ENCODE data around the gene TM7SF2. TPM values are rescaled to one million over a fixed set of nuclear protein-coding genes. Genes with fewer than 3 reads are reported as not detected.

TM7SF2 gene
- total and polyA plus RNA-seq, 2 donors (not counting 1 experiment from before 2014, with no cell fraction given), result 23.9 to 28.5 TPM

DNA sequence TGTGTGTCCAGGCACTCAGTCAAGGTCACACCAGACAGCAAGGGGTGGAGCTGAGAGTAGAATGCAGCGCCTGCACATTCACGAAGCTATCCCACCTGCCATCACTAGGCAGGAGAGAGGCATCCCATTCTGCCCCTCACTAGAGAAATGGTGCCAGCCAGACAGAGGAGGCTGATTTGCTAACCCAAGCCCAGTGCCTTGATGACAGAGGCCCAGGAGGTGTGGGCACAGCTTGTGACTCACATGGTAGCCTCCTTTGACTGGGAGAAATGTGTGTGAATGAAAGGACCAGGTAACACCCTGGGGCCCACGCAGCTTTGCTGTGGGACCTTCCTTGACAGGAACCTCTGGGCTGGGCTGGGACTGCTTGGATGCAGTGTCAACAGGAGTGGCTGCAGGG, 48.1 kb upstream of the TM7SF2 start:
- Mint-ChIP-seq H3K4me1 (no peaks in the 10 kb centered on the region), H3K4me3 (no peak overlapping the region), H3K27ac (no peak overlapping the region), H3K9me3 (ENCODE audit: insufficient read depth) (no peaks in the 10 kb centered on the region), H3K27me3 (no peaks in the 10 kb centered on the region)
- ChIA-PET POLR2A (no interaction called here), CTCF (interaction anchor here (0.5 to 0.6 kb wide), 2 partner anchors 25 to 240 kb away, joined by 3 to 4 read pairs; no protein-coding TSS in a partner anchor)
- Histone ChIP-seq H3K4me3 (ENCODE audit: control extremely low read depth in 1 of 5, extremely low read depth in 1 of 5, insufficient read depth in 1 of 5, low read depth in 2 of 5, low read length in 4 of 5) (no peak overlapping the region), H3K9me3 (ENCODE audit: control extremely low read depth in 1 of 3, control insufficient read depth in 2 of 3, insufficient read depth in 1 of 3, low read length in 2 of 3) (peaks cover 0 to 3% (median 0%) of the 10 kb centered on the region in 3 donors), H3K79me2 (ENCODE audit: control insufficient read depth, insufficient read depth, low read length) (no peaks in the 10 kb centered on the region), H2AFZ (ENCODE audit: insufficient read depth, low read depth, low read length, poor library complexity, severe bottlenecking) (no peak overlapping the region), H3K36me3 (replicated peaks in 1 of 2; ENCODE audit: control extremely low read depth in 1 of 2, control insufficient read depth in 1 of 2, extremely low read depth in 1 of 2, insufficient read depth in 2 of 2, low read length in 1 of 2) (no peaks in the 10 kb centered on the region), H3K27ac (ENCODE audit: low read length in 2 of 2) (no peak overlapping the region), H3K4me2 (replicated peaks; ENCODE audit: low read depth, low read length, poor library complexity, severe bottlenecking) (no peak overlapping the region), H3K27me3 (replicated peaks in 1 of 4; ENCODE audit: control extremely low read depth in 1 of 4, control insufficient read depth in 3 of 4, insufficient read depth in 4 of 4, low read length in 3 of 4) (no peaks in the 10 kb centered on the region), H3K4me1 (ENCODE audit: control insufficient read depth in 2 of 2, insufficient read depth in 2 of 2, low read length in 2 of 2) (no peaks in the 10 kb centered on the region), H4K20me1 (ENCODE audit: control insufficient read depth, insufficient read depth, low read length, poor library complexity, severe bottlenecking) (no peaks in the 10 kb centered on the region), H3K9ac (ENCODE audit: low read length) (no peak overlapping the region)
- intact Hi-C loops (cut with micrococcal nuclease), result no loop called here
- 75% methylated on average over 1 of the region's 3 CpGs for WGBS (ENCODE audit: insufficient coverage)
- TF ChIP-seq EZH2 (IDR thresholded peaks at IDR 0.05; ENCODE audit: borderline replicate concordance, insufficient read depth, low read depth, low read length, poor library complexity, severe bottlenecking) (no peak), CTCF (IDR thresholded peaks at IDR 0.05) (no peak)
- ATAC-seq (ENCODE audit: low read depth), result no peak
- no peak for DNase-seq

DNA sequence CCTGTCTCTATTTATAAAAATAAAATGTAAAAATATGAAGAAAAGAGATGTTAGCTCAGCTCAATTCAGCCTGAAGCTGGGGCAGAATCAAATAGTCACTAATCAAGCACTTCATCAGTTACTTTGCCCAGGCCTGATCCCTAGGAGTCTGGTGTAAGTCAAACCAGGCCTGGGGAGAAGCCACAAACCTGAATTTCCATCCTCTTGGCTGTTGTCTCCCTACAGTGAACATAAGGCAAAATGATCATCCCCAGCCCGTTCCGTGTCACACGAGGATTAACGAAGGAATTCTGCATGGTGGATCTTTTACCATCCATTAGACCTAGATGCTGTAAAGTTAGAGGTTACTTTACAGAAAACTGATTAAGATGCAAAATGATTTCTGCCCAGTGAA, 46.8 kb upstream of the TM7SF2 start:
- Histone ChIP-seq H3K27ac (ENCODE audit: low read length in 2 of 2) (no peak overlapping the region), H3K4me1 (ENCODE audit: control insufficient read depth in 2 of 2, insufficient read depth in 2 of 2, low read length in 2 of 2) (no peaks in the 10 kb centered on the region), H4K20me1 (ENCODE audit: control insufficient read depth, insufficient read depth, low read length, poor library complexity, severe bottlenecking) (no peaks in the 10 kb centered on the region), H3K9me3 (ENCODE audit: control extremely low read depth in 1 of 3, control insufficient read depth in 2 of 3, insufficient read depth in 1 of 3, low read length in 2 of 3) (peaks cover 0 to 3% (median 0%) of the 10 kb centered on the region in 3 donors), H3K36me3 (replicated peaks in 1 of 2; ENCODE audit: control extremely low read depth in 1 of 2, control insufficient read depth in 1 of 2, extremely low read depth in 1 of 2, insufficient read depth in 2 of 2, low read length in 1 of 2) (no peaks in the 10 kb centered on the region), H3K27me3 (replicated peaks in 1 of 4; ENCODE audit: control extremely low read depth in 1 of 4, control insufficient read depth in 3 of 4, insufficient read depth in 4 of 4, low read length in 3 of 4) (no peaks in the 10 kb centered on the region), H3K79me2 (ENCODE audit: control insufficient read depth, insufficient read depth, low read length) (no peaks in the 10 kb centered on the region), H3K4me2 (replicated peaks; ENCODE audit: low read depth, low read length, poor library complexity, severe bottlenecking) (no peak overlapping the region), H3K9ac (ENCODE audit: low read length) (no peak overlapping the region), H3K4me3 (ENCODE audit: control extremely low read depth in 1 of 5, extremely low read depth in 1 of 5, insufficient read depth in 1 of 5, low read depth in 2 of 5, low read length in 4 of 5) (no peak overlapping the region), H2AFZ (ENCODE audit: insufficient read depth, low read depth, low read length, poor library complexity, severe bottlenecking) (no peak overlapping the region)
- Mint-ChIP-seq H3K4me3 (no peak overlapping the region), H3K9me3 (ENCODE audit: insufficient read depth) (no peaks in the 10 kb centered on the region), H3K27ac (no peak overlapping the region), H3K4me1 (no peaks in the 10 kb centered on the region), H3K27me3 (no peaks in the 10 kb centered on the region)
- intact Hi-C loops (cut with micrococcal nuclease), result no loop called here
- ChIA-PET POLR2A (interaction anchor here (0.7 kb wide), 1 partner anchor 897 kb away, joined by 14 read pairs; the partner anchor contains the start of gene SART1), CTCF (no interaction called here)
- DNase-seq, result no peak
- no peak for ATAC-seq (ENCODE audit: low read depth)
- TF ChIP-seq CTCF (IDR thresholded peaks at IDR 0.05) (no peak), EZH2 (IDR thresholded peaks at IDR 0.05; ENCODE audit: borderline replicate concordance, insufficient read depth, low read depth, low read length, poor library complexity, severe bottlenecking) (no peak)
- no CpG with 5 or more reads among the region's 4 CpGs for WGBS (ENCODE audit: insufficient coverage)
